GM18868 (cell line): ENCODE data around the gene ENTHD1.
"Not testable (repeated sequence)": the region's sequence is repeated elsewhere in the genome, so short reads cannot be mapped to it uniquely, and the experiment has no call there.

Source experiments
- ATAC-seq: cut with Tn5 transposase; IDR thresholded peaks from one replicate; pipeline ENCODE4 v1.9.1; 2021; ENCODE audit warnings: mild to moderate bottlenecking, moderate library complexity; ENCODE audit not compliant: unreplicated experiment

ENTHD1 gene

GRCh38 chr22:39735776-39736175 is 157.8 kb downstream of the ENTHD1 start:
- ATAC-seq: no peak

DNA sequence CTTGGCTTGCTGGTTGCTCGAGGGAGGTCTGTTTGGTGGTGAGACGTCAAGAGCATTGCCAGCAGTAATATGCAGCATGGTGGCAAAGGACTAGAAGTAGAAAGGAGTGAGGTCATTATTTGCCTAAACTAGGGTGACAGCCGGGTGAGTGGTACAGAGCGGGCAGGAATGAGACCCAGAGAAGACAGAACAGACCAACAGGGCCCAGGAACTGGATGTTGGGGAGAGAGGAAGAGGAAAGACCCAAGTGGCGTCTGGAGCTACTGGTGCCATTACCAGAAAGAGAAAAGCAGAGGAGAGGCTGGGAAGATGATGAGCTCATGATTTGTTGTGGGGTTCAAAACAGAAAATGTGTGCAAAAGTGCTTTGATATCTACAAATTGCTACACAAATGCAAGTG is 158.7 kb downstream of the ENTHD1 start:
- no peak for ATAC-seq

- not testable (repeated sequence) for ATAC-seq
Measured at GRCh38 chr22:39734046-39734445, 159.5 kb downstream of the ENTHD1 start.

- no peak for ATAC-seq
Measured at GRCh38 chr22:39733191-39733590, 160.4 kb downstream of the ENTHD1 start.

- ATAC-seq: no peak
Measured at GRCh38 chr22:39732625-39733024, 160.9 kb downstream of the ENTHD1 start.

DNA sequence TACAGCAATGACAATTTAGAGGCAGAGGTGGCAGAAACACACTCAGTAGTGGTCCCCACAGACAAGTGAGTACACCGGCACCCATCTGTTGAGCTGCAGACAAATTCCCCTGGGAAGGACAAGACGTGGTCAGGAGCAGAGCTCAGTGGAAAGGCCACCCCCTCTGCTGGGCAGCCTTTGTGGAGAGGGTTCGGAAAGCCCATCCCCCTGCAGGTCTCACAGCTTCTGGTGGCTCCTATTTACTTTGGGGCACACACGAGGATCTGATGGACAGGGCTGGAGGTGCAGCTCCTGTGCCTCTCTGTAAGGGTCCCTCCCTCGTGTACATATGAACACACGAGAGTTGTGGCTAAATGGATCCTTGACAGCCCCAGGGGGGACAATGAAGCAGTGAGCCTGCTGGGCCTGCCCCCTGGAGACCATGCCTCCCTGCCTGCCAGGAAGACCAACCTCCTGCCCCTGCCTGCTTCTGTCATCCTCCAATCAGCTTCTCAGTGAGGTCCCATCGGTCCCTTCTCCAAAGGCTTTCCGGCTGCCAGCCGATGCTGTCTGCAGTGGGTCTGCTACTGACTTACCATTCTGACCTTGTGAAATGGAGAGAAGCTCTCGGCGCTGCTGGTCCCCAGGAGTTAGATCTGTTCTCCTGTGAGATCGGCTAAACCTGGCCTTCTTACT is 161.5 kb downstream of the ENTHD1 start:
- ATAC-seq: no peak

DNA sequence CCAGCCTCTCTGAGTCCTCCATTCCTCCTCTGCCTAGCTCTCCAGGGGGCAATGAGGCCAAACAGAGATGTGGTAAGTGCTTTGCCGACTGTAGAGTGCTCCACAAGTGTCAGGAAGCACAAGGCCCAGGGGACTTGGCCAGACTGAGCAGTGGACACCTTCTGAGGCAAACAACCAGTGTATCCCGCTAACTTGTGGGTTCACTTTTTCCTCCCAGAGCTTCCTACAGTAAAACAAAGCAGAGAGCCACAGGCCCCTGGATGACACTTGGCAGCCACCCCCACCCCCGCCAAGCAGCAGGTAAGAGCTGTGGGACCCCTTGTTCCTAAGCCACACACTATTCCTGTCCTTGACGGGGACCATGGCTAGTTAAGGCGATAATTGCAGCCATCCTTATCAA is 162.1 kb downstream of the ENTHD1 start:
- no peak for ATAC-seq

DNA sequence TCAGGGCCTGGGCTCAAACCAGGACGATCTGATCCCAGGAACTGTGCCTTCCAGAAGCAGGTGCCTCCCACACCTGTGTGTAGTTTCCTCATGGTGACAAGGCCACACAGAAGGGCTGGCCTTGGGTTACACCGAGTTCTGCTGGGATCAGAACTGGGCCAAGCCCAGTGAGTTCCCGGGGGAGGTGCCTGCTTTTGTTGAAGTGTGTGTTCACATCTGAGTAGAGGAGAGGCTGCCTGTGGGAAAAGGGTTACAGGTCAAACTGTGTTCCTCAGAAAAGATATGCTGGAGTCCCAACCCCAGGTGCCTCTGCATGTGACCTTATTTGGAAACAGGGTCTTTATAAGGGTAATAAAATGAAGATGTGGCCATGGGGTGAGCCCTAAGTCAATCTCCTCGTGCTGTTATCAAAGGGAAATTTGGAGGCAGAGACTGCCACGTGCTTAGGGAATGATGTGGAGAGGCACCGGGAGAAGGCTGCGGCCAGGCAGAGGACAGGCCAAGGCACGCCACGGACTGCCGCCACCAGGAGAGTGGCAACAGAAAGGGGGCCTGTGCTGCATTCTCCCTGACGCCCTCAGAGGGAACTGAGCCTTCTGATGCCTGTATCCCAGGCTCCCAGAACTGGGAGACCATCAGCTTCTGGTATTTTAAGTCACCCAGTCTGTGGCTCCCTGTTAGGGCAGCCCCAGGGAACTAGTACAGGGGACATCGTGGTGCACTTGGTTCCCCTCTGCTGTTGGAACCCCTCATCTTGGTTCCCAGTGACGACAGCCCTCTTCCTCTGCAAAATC is 164.2 kb downstream of the ENTHD1 start:
- no peak for ATAC-seq

GRCh38 chr22:39728236-39728860 is 165.2 kb downstream of the ENTHD1 start:
- no peak for ATAC-seq

DNA sequence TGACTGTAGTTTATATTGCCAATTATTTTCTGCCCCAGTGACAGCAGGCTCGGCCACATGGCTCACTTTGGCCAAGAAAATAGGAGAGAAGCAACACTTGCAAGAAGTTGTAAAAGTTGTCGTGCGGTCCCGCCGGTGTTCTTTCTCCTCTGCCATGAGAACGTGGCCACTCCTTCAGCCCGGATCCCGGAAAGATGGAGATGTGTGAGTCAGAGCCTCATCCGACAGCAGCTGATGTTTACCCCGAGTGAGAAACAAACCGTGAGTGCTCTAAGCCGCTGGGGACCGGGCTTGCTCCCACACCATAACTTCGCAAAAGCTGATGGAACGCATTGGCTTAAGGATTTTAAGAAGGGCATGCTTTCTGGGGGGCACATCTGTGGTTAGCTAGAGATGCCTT is 166.0 kb downstream of the ENTHD1 start:
- no peak for ATAC-seq

GRCh38 chr22:39725351-39726035 is 168.1 kb downstream of the ENTHD1 start:
- ATAC-seq: no peak

- no peak for ATAC-seq
Measured at GRCh38 chr22:39724857-39725256, 168.7 kb downstream of the ENTHD1 start.

- no peak for ATAC-seq
Measured at GRCh38 chr22:39724390-39724789, 169.2 kb downstream of the ENTHD1 start.

- no peak for ATAC-seq
Measured at GRCh38 chr22:39723899-39724351, 169.6 kb downstream of the ENTHD1 start.

- ATAC-seq: no peak
Measured at GRCh38 chr22:39723463-39723862, 170.1 kb downstream of the ENTHD1 start.

- no peak for ATAC-seq
Measured at GRCh38 chr22:39722501-39722900, 171.1 kb downstream of the ENTHD1 start.

DNA sequence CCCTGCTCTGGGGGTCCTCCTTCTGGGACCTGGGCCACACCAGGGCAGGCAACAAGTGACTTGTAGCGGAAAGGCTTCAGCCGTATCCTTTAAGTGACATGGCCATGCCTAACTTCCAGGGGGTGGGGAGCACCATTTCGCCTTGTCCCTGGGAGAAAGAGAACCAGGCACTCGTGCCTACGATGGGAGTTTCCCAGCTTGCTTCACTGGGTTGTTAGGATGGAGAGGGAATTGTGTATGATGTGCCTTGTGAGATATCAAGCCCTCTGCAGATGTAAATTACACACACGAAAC is 171.6 kb downstream of the ENTHD1 start:
- ATAC-seq: no peak

- no peak for ATAC-seq
Measured at GRCh38 chr22:39721206-39722031, 172.1 kb downstream of the ENTHD1 start.

- no peak for ATAC-seq
Measured at GRCh38 chr22:39719559-39720450, 173.8 kb downstream of the ENTHD1 start.
